ENCODE measurements around the gene ABLIM2. TPM values are rescaled to one million over a fixed set of nuclear protein-coding genes. Genes with fewer than 3 reads are reported as not detected.
A peak's percentile ranks its signal among the peaks of the same experiment; 100 is the strongest.

Gene ABLIM2
- total and polyA plus RNA-seq, 2 of the 13 experiments (the other 11 are each of a cell fraction or from before 2014, with no cell fraction given), result 0.20 to 0.37 TPM

DNA sequence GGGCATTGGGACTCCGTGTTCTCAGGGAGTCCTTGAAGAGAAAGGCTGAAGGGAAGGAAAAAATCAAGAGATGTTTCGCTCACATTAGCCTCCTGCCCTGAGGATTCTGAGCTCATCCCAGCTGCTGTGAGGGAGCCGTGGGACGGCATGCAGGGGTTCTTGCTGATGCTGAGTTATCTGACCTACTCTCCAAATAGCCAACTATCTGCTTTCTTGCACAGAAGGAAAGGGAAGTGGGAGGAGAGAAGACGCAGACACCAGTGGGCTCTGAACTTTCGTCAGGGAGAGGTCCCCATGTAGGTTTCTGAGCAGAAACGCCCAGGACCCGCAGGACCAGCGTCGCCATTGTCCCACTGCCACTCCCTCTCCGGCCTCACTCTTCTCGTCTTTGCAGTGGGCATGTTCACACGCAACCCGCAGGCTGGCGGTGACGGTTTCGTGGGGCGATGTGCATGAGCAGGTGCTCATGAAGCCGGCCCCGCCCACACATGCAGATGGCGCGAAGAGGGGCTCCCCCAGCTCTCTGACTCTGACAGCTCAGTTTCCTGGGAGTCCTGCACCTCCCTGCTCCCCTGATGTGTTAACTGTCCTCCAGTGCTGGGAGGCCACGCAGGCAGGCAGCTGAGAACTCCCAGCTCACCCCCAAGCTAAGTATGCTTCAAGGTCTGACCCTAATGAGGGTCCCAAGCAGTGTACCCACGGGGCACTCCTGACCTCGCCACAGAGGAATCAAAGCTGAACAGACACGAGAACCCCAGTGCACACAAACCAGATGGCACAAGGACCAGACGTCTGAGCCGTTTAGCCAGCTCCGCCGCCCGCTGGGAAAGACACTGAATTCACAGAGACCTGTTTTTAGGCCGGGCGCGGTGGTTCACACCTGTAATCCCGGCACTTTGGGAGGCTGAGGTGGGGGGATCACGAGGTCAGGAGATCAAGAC lies 13.6 kb upstream of the ABLIM2 start:
- intact Hi-C loops (cut with micrococcal nuclease; ENCODE audit: unreplicated experiment), result no loop called here
- 31% methylated on average over 19 of the region's 36 CpGs for WGBS (ENCODE audit: low lambda C conversion rate)
- Histone ChIP-seq H3K4me3 (replicated peaks in 1 of 3; ENCODE audit: insufficient read depth in 1 of 3, low read depth in 2 of 3, low read length in 3 of 3) (no peak overlapping the region), H3K36me3 (replicated peaks in 1 of 2; ENCODE audit: control insufficient read depth in 1 of 2, insufficient read depth in 2 of 2, low read length in 2 of 2) (no peaks in the 10 kb centered on the region), H3K27ac (ENCODE audit: extremely low read length, insufficient read depth, low read length) (no peak overlapping the region), H2AFZ (ENCODE audit: low read length) (no peak overlapping the region), H3K9ac (ENCODE audit: insufficient read depth, low read depth, low read length) (no peak overlapping the region), H3K79me2 (ENCODE audit: insufficient read depth, low read length) (no peaks in the 10 kb centered on the region), H3K4me2 (ENCODE audit: low read depth, low read length) (no peak overlapping the region), H3K9me3 (ENCODE audit: low read length) (peaks cover 5% of the 10 kb centered on the region; the same call in 1 of the 2 replicates), H3K27me3 (ENCODE audit: control insufficient read depth in 1 of 2, insufficient read depth in 2 of 2, low read length in 2 of 2) (peaks cover 6 to 43% of the 10 kb centered on the region in 2 experiments; a peak in 3 of 5 replicates), H4K20me1 (ENCODE audit: insufficient read depth, low read length) (no peaks in the 10 kb centered on the region), H3K4me1 (ENCODE audit: insufficient read depth, low read length) (peaks cover 10% of the 10 kb centered on the region)
- CTCF ChIA-PET (ENCODE audit: low intra/inter-chr PET ratio, low total read pairs), result no interaction called here
- ATAC-seq, result no peak
- no peak for DNase-seq (ENCODE audit: low spot score)
- POLR2A ChIA-PET, result no interaction called here
- no TSS peak for BruUV-seq (replicated peaks)
- FAIRE-seq, result no peak
- TF ChIP-seq ZNF343 (CRISPR knock-in tag; IDR thresholded peaks at IDR 0.05) (no peak), ZNF629 (CRISPR knock-in tag; conservative IDR thresholded peaks at IDR 0.05) (0 out of 2 replicates have a peak, but pooled peaks have one; percentile 17)
- in situ Hi-C loops (cut with HindIII; ENCODE audit: extremely low pct_ligation_motif_present, low pct_unique_long_range_greater_than_20kb), result no loop called here

DNA sequence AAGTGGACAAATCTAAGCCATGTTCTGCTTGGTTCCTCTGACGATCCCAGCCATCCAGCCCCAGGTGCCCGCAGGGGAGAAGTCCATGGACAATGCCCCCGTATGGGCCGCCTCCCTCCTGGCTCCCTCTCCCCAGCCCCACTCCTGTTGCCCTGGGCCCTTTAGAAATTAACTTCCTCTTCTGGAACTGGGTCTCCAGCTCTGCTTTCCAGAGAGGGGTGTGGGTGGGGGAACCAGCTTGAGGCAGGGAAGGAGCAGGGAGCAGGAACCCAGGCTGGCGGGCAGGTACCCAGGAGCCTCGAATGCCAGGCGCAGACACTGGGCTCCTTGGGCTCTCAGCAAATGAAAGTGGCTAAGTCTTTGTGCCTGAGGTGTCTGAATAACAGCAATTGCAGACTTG lies 12.7 kb upstream of the ABLIM2 start:
- no peak overlapping the region for H3K9ac ChIP-seq (ENCODE audit: insufficient read depth, low read depth, low read length)
- no peaks in the 10 kb centered on the region for H4K20me1 ChIP-seq (ENCODE audit: insufficient read depth, low read length)
- no peaks in the 10 kb centered on the region for H3K36me3 ChIP-seq (replicated peaks in 1 of 2; ENCODE audit: control insufficient read depth in 1 of 2, insufficient read depth in 2 of 2, low read length in 2 of 2)
- H3K79me2 ChIP-seq (ENCODE audit: insufficient read depth, low read length), result no peaks in the 10 kb centered on the region
- peaks cover 5% of the 10 kb centered on the region; the same call in 1 of the 2 replicates for H3K9me3 ChIP-seq (ENCODE audit: low read length)
- no TSS peak for BruUV-seq (replicated peaks)
- peaks cover 6 to 39% of the 10 kb centered on the region in 2 experiments; a peak in 3 of 5 replicates for H3K27me3 ChIP-seq (ENCODE audit: control insufficient read depth in 1 of 2, insufficient read depth in 2 of 2, low read length in 2 of 2)
- ATAC-seq (no peak), FAIRE-seq (no peak), DNase-seq (ENCODE audit: low spot score) (no peak)
- no peak overlapping the region for H3K4me3 ChIP-seq (replicated peaks in 1 of 3; ENCODE audit: insufficient read depth in 1 of 3, low read depth in 2 of 3, low read length in 3 of 3)
- ChIA-PET CTCF (ENCODE audit: low intra/inter-chr PET ratio, low total read pairs) (no interaction called here), POLR2A (no interaction called here)
- WGBS (ENCODE audit: low lambda C conversion rate), result 73% methylated on average over 7 of the region's 7 CpGs
- H3K4me2 ChIP-seq (ENCODE audit: low read depth, low read length), result no peak overlapping the region
- 0 out of 2 replicates have a peak, but pooled peaks cover under 1% of the 10 kb centered on the region for H3K4me1 ChIP-seq (ENCODE audit: insufficient read depth, low read length)
- no peak overlapping the region for H2AFZ ChIP-seq (ENCODE audit: low read length)
- no peak overlapping the region for H3K27ac ChIP-seq (ENCODE audit: extremely low read length, insufficient read depth, low read length)
- in situ Hi-C loops (cut with HindIII; ENCODE audit: extremely low pct_ligation_motif_present, low pct_unique_long_range_greater_than_20kb) (no loop called here), intact Hi-C loops (cut with micrococcal nuclease; ENCODE audit: unreplicated experiment) (no loop called here)
- TF ChIP-seq ZNF839 (CRISPR knock-in tag; IDR thresholded peaks at IDR 0.05; ENCODE audit: borderline replicate concordance), result no peak
- no peak for TF ChIP-seq ZNF572 (CRISPR knock-in tag; IDR thresholded peaks at IDR 0.05)
- TF ChIP-seq, protein P1, sequence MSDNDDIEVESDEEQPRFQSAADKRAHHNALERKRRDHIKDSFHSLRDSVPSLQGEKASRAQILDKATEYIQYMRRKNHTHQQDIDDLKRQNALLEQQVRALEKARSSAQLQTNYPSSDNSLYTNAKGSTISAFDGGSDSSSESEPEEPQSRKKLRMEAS (IDR thresholded peaks at IDR 0.05), result no peak
- TF ChIP-seq MBD4 (IDR thresholded peaks at IDR 0.05; ENCODE audit: borderline replicate concordance, low read length), result no peak
- no peak for TF ChIP-seq RARA (CRISPR knock-in tag; IDR thresholded peaks at IDR 0.05)
- TF ChIP-seq, protein P2, sequence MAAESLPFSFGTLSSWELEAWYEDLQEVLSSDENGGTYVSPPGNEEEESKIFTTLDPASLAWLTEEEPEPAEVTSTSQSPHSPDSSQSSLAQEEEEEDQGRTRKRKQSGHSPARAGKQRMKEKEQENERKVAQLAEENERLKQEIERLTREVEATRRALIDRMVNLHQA (CRISPR knock-in tag; IDR thresholded peaks at IDR 0.05), result no peak
- TF ChIP-seq ZNF382 (CRISPR knock-in tag; IDR thresholded peaks at IDR 0.05; ENCODE audit: borderline replicate concordance), result no peak
- no peak for TF ChIP-seq ZNF33B (CRISPR knock-in tag; IDR thresholded peaks at IDR 0.05)
- TF ChIP-seq, protein P3, sequence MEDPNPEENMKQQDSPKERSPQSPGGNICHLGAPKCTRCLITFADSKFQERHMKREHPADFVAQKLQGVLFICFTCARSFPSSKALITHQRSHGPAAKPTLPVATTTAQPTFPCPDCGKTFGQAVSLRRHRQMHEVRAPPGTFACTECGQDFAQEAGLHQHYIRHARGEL (CRISPR knock-in tag; IDR thresholded peaks at IDR 0.05), result no peak
- TF ChIP-seq JUNB (CRISPR knock-in tag; IDR thresholded peaks at IDR 0.05; ENCODE audit: borderline replicate concordance), result no peak
- TF ChIP-seq ZNF563 (CRISPR knock-in tag; IDR thresholded peaks at IDR 0.05), result no peak
- TF ChIP-seq ETV6 (CRISPR knock-in tag; conservative IDR thresholded peaks at IDR 0.05), result no peak
- TF ChIP-seq HOXA5 (CRISPR knock-in tag; IDR thresholded peaks at IDR 0.05), result no peak
- TF ChIP-seq ZNF782 (CRISPR knock-in tag; IDR thresholded peaks at IDR 0.05; ENCODE audit: borderline replicate concordance), result no peak
- TF ChIP-seq, protein P4, sequence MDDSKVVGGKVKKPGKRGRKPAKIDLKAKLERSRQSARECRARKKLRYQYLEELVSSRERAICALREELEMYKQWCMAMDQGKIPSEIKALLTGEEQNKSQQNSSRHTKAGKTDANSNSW (CRISPR knock-in tag; IDR thresholded peaks at IDR 0.05; ENCODE audit: borderline replicate concordance), result no peak
- no peak for TF ChIP-seq SUZ12 (IDR thresholded peaks at IDR 0.05; ENCODE audit: low read depth, low read length)
- no peak for TF ChIP-seq ZNF891 (CRISPR knock-in tag; IDR thresholded peaks at IDR 0.05)

Measured in HepG2 (cell line).